Measurements from ENCODE around the gene NAALADL2. TPM values are rescaled to one million over a fixed set of nuclear protein-coding genes. Genes with fewer than 3 reads are reported as not detected.
"Not testable (repeated sequence)": the region's sequence is repeated elsewhere in the genome, so short reads cannot be mapped to it uniquely, and the experiment has no call there.

NAALADL2 gene
- total and polyA plus RNA-seq, 2 of the 8 experiments (the other 6 are each of a cell fraction or from before 2014, with no cell fraction given), result 0.12 to 0.22 TPM

DNA sequence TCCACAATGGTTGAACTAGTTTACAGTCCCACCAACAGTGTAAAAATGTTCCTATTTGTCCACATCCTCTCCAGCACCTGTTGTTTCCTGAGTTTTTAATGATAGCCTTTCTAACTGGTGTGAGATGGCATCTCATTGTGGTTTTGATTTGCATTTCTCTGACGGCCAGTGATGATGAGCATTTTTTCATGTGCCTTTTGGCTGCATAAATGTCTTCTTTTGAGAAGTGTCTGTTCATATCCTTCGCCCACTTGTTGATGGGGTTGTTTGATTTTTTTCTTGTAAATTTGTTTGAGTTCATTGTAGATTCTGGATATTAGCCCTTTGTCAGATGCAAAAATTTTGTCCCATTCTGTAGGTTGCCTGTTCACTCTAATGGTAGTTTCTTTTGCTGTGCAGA is 564.7 kb downstream of the NAALADL2 start:
- H3K23ac ChIP-seq (ENCODE audit: insufficient read length); H3K14ac ChIP-seq (ENCODE audit: insufficient read length); H2BK120ac ChIP-seq (replicated peaks; ENCODE audit: low read depth, low read length); H2BK20ac ChIP-seq (ENCODE audit: low read length); H3K79me1 ChIP-seq (ENCODE audit: low read depth, low read length); H3K23me2 ChIP-seq (ENCODE audit: low read depth, low read length); H4K20me1 ChIP-seq (replicated peaks in 1 of 2; ENCODE audit: control insufficient read depth in 1 of 2, insufficient read depth in 2 of 2, low read length in 2 of 2); H3K4me1 ChIP-seq (replicated peaks in 1 of 4; ENCODE audit: control insufficient read depth in 3 of 4, insufficient read depth in 4 of 4, low read length in 3 of 4); H3K4me2 ChIP-seq (ENCODE audit: insufficient read depth in 1 of 2, low read depth in 2 of 2, low read length in 2 of 2); H3K18ac ChIP-seq (ENCODE audit: extremely low read depth, low read length); POLR2A ChIA-PET (ENCODE audit: partially characterized antibody); H3K9ac ChIP-seq (replicated peaks in 1 of 4; ENCODE audit: extremely low read depth in 1 of 4, low read depth in 3 of 4, low read length in 3 of 4); CTCF ChIA-PET (ENCODE audit: partially characterized antibody); H3K27me3 ChIP-seq (replicated peaks in 1 of 4; ENCODE audit: control insufficient read depth in 3 of 4, extremely low read depth in 1 of 4, insufficient read depth in 3 of 4, low read length in 3 of 4); H3K9me3 ChIP-seq (ENCODE audit: insufficient read depth in 2 of 2, low read depth in 1 of 2, low read length in 1 of 2); FAIRE-seq; DNase-seq (ENCODE audit: low read depth in 1 of 2, low spot score in 2 of 2); H2AK5ac ChIP-seq (ENCODE audit: low read depth, low read length); H2AFZ ChIP-seq (ENCODE audit: low read length); H4K91ac ChIP-seq (replicated peaks; ENCODE audit: insufficient read length, low read length); H3K4ac ChIP-seq (replicated peaks; ENCODE audit: insufficient read length, low read depth, low read length); H2BK5ac ChIP-seq (ENCODE audit: low read depth, low read length); H3K56ac ChIP-seq (replicated peaks; ENCODE audit: insufficient read length, low read depth, low read length); H3K27ac ChIP-seq (ENCODE audit: low read depth, low read length); H3K36me3 ChIP-seq (ENCODE audit: control insufficient read depth in 2 of 4, insufficient read depth in 4 of 4, low read length in 3 of 4); H3K4me3 ChIP-seq (ENCODE audit: extremely low read depth in 1 of 4, insufficient read depth in 2 of 4, low read depth in 3 of 4, low read length in 4 of 4); H4K5ac ChIP-seq (ENCODE audit: insufficient read length, low read depth, low read length); H3K79me2 ChIP-seq (ENCODE audit: control insufficient read depth in 1 of 2, insufficient read depth in 2 of 2, low read length in 2 of 2); H2BK15ac ChIP-seq (ENCODE audit: low read length); H2BK12ac ChIP-seq (ENCODE audit: low read depth, low read length); H4K8ac ChIP-seq (ENCODE audit: extremely low read depth, insufficient read depth, low read length): not testable (repeated sequence)
- WGBS, 2 experiments (ENCODE audit: extremely low coverage in 1 of 2, insufficient coverage in 1 of 2, insufficient read length in 1 of 2, insufficient replicate concordance in 2 of 2, low coverage in 1 of 2, low lambda C conversion rate in 2 of 2, missing lambda C conversion rate in 1 of 2), result 100% methylated on average over 2 of the region's 2 CpGs; no CpG with 5 or more reads in 1 of the 2 experiments
